ENCODE measurements around the gene GALNS. TPM values are rescaled to one million over a fixed set of nuclear protein-coding genes. Genes with fewer than 3 reads are reported as not detected.

Gene GALNS
- total and polyA plus RNA-seq, 2 donors (not counting 1 experiment from before 2014, with no cell fraction given): 10.6 to 29.6 TPM

DNA sequence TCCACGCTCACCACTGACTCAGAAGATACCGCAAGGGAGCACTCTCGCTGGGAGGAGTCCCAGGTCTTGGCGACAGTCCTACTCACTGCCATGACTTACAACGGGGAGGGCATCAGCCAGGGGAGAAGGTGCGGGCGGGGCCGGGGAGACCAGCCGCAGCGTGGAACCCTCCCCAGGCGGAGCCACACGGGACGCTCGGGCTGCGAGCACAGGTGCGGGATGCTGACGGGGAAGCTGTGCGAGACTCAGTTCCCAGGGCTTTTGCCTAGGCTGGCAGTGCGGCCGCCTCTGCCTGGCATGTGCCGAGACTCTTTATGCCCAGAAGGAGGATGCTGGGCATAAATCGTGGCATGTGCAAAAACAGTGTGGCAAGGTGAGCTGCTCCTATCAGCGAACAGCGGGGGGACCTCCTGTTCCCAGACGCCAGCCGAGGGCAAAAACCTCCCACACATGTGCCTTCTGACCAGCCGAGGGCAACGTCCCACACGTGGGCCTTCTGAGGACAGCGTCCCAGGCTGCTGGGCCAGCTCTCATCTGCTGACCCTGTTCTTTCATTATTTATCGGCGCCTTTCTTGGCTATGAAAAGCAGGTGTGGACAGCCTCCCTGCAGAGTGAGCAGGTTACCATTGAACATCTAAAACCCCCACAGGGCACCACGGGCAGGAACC lies 6.1 kb downstream of the GALNS start:
- no peaks in the 10 kb centered on the region for H4K20me1 ChIP-seq (ENCODE audit: control insufficient read depth, extremely low read depth, insufficient read depth, low read length)
- H3K4me3 ChIP-seq (replicated peaks in 1 of 4; ENCODE audit: control extremely low read depth in 1 of 4, insufficient read depth in 1 of 4, low read depth in 3 of 4, low read length in 4 of 4): no peak overlapping the region
- TF ChIP-seq, protein P1, sequence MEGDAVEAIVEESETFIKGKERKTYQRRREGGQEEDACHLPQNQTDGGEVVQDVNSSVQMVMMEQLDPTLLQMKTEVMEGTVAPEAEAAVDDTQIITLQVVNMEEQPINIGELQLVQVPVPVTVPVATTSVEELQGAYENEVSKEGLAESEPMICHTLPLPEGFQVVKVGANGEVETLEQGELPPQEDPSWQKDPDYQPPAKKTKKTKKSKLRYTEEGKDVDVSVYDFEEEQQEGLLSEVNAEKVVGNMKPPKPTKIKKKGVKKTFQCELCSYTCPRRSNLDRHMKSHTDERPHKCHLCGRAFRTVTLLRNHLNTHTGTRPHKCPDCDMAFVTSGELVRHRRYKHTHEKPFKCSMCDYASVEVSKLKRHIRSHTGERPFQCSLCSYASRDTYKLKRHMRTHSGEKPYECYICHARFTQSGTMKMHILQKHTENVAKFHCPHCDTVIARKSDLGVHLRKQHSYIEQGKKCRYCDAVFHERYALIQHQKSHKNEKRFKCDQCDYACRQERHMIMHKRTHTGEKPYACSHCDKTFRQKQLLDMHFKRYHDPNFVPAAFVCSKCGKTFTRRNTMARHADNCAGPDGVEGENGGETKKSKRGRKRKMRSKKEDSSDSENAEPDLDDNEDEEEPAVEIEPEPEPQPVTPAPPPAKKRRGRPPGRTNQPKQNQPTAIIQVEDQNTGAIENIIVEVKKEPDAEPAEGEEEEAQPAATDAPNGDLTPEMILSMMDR (conservative IDR thresholded peaks at IDR 0.05 in 1 of 2, IDR thresholded peaks at IDR 0.05 in 1 of 2; ENCODE audit: low read depth in 1 of 2, low read length in 2 of 2): no peak
- H3K9me3 ChIP-seq (ENCODE audit: control insufficient read depth, insufficient read depth, low read depth, low read length): no peaks in the 10 kb centered on the region
- H3K27me3 ChIP-seq (ENCODE audit: control insufficient read depth, insufficient read depth, low read length): no peaks in the 10 kb centered on the region
- H3K9ac ChIP-seq (ENCODE audit: insufficient read depth, low read length): no peak overlapping the region
- H3K4me2 ChIP-seq (ENCODE audit: extremely low read depth, insufficient read depth, low read length): no peak overlapping the region
- DNase-seq (ENCODE audit: low read depth in 2 of 2): no peak
- H3K36me3 ChIP-seq (ENCODE audit: control insufficient read depth, insufficient read depth, low read length): no peaks in the 10 kb centered on the region
- H3K79me2 ChIP-seq (ENCODE audit: control insufficient read depth, insufficient read depth, low read length): peaks cover under 1% of the 10 kb centered on the region
- no peaks in the 10 kb centered on the region for H3K4me1 ChIP-seq (ENCODE audit: control insufficient read depth, extremely low read depth, insufficient read depth, low read length)
- H3K27ac ChIP-seq (ENCODE audit: insufficient read depth, low read length): no peak overlapping the region
- no peak overlapping the region for H2AFZ ChIP-seq (ENCODE audit: low read length)

DNA sequence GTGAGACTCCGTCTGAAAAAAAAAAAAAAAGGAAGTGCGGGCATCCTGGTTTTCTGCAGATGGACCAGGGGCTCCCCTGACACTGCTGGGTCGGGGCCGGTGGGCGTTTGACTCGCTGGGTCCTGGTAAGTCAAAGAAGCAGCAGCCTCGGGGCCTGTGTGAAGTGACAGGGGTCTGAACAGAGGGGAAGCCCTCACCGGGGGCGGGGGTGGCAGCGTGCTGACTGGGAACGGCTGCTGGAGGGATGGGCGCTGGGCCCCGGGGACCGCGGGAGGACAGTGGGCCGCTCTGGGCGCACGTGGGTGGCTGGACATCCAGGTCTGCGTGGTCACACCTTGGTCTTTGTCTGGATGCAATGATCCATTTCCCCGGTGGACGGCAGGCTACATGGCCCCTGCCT lies 8.2 kb downstream of the GALNS start:
- Histone ChIP-seq H3K9ac (ENCODE audit: insufficient read depth, low read length) (no peak overlapping the region), H3K9me3 (ENCODE audit: control insufficient read depth, insufficient read depth, low read depth, low read length) (no peaks in the 10 kb centered on the region)

DNA sequence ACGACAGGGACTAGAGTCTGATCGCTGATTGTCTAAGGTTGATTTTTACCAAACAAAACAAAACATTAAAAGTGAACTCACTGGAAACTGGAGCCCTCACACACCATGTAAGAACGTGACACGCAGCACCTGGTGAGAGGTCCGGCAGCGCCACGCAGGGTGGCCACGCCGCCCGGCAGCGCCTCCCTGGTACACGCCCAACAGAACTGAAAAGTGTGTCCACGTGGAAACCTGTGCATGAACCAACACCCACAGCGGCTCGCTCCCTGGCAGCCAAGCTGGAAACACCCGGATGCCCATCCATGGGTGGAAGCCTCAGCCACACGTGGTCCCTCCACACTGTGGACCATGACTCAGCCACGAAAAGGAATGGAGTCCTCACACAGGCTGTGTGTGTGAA lies 9.1 kb downstream of the GALNS start:
- Histone ChIP-seq H3K9ac (ENCODE audit: insufficient read depth, low read length) (no peak overlapping the region), H3K4me1 (ENCODE audit: control insufficient read depth, extremely low read depth, insufficient read depth, low read length) (no peaks in the 10 kb centered on the region), H3K27me3 (ENCODE audit: control insufficient read depth, insufficient read depth, low read length) (no peaks in the 10 kb centered on the region), H2AFZ (ENCODE audit: low read length) (no peak overlapping the region), H3K79me2 (ENCODE audit: control insufficient read depth, insufficient read depth, low read length) (no peaks in the 10 kb centered on the region), H3K4me2 (ENCODE audit: extremely low read depth, insufficient read depth, low read length) (no peak overlapping the region), H3K36me3 (ENCODE audit: control insufficient read depth, insufficient read depth, low read length) (no peaks in the 10 kb centered on the region), H3K4me3 (replicated peaks in 1 of 4; ENCODE audit: control extremely low read depth in 1 of 4, insufficient read depth in 1 of 4, low read depth in 3 of 4, low read length in 4 of 4) (no peak overlapping the region), H3K27ac (ENCODE audit: insufficient read depth, low read length) (no peak overlapping the region), H3K9me3 (ENCODE audit: control insufficient read depth, insufficient read depth, low read depth, low read length) (no peaks in the 10 kb centered on the region), H4K20me1 (ENCODE audit: control insufficient read depth, extremely low read depth, insufficient read depth, low read length) (no peaks in the 10 kb centered on the region)
- no peak for TF ChIP-seq EZH2 (IDR thresholded peaks at IDR 0.05; ENCODE audit: low read length, missing control alignments)
- TF ChIP-seq, protein P1 (conservative IDR thresholded peaks at IDR 0.05 in 1 of 2, IDR thresholded peaks at IDR 0.05 in 1 of 2; ENCODE audit: low read depth in 1 of 2, low read length in 2 of 2): no peak
- DNase-seq (ENCODE audit: low read depth in 2 of 2): no peak

More for the DNA sequence above, 8.2 kb downstream of the GALNS start:
- Histone ChIP-seq H2AFZ (ENCODE audit: low read length) (no peak overlapping the region), H3K36me3 (ENCODE audit: control insufficient read depth, insufficient read depth, low read length) (no peaks in the 10 kb centered on the region), H4K20me1 (ENCODE audit: control insufficient read depth, extremely low read depth, insufficient read depth, low read length) (no peaks in the 10 kb centered on the region), H3K4me1 (ENCODE audit: control insufficient read depth, extremely low read depth, insufficient read depth, low read length) (no peaks in the 10 kb centered on the region), H3K4me3 (replicated peaks in 1 of 4; ENCODE audit: control extremely low read depth in 1 of 4, insufficient read depth in 1 of 4, low read depth in 3 of 4, low read length in 4 of 4) (no peak overlapping the region), H3K79me2 (ENCODE audit: control insufficient read depth, insufficient read depth, low read length) (no peaks in the 10 kb centered on the region), H3K4me2 (ENCODE audit: extremely low read depth, insufficient read depth, low read length) (no peak overlapping the region), H3K27ac (ENCODE audit: insufficient read depth, low read length) (no peak overlapping the region), H3K27me3 (ENCODE audit: control insufficient read depth, insufficient read depth, low read length) (no peaks in the 10 kb centered on the region)
- DNase-seq (ENCODE audit: low read depth in 2 of 2): no peak
- TF ChIP-seq, protein P1 (conservative IDR thresholded peaks at IDR 0.05 in 1 of 2, IDR thresholded peaks at IDR 0.05 in 1 of 2; ENCODE audit: low read depth in 1 of 2, low read length in 2 of 2): no peak
